Esophagus muscularis mucosa (tissue), 4 donors: Measurements from ENCODE around the gene NAT14. TPM values are rescaled to one million over a fixed set of nuclear protein-coding genes. Genes with fewer than 3 reads are reported as not detected.

Experiments
- DNase-seq: peaks from one replicate; pipeline ENCODE4 v3.0.0-alpha.2; 2017; ENCODE audit errors: extremely low spot score
- H3K27ac ChIP-seq, 4 donors: fragments of 200-600 bp; sonication (generic); replicated peaks in 1 of 4; 1 replicate in 3 of 4; 2 replicates in 1 of 4; pipeline ENCODE4 v1.5.1; 2016 to 2019; ENCODE audit warnings: mild to moderate bottlenecking in 1 of 4
- H3K27me3 ChIP-seq, 4 donors: fragments of 200-600 bp; sonication (generic); one replicate each; pipeline versions ENCODE4 v1.5.1 to v1.6.0; 2016 to 2019
- H3K36me3 ChIP-seq, 4 donors: fragments of 200-600 bp; sonication (generic); one replicate each; pipeline ENCODE4 v1.5.1; 2016 to 2019
- H3K4me1 ChIP-seq, 4 donors: fragments of 200-600 bp; sonication (generic); one replicate each; pipeline ENCODE4 v1.5.1; 2016 to 2019
- H3K4me3 ChIP-seq, 4 donors: fragments of 200-600 bp; sonication (generic); 1 replicate in 2 of 4; 2 replicates in 2 of 4; pipeline ENCODE4 v1.5.1; 2016 to 2019; ENCODE audit warnings: mild to moderate bottlenecking in 4 of 4, moderate library complexity in 1 of 4
- H3K9me3 ChIP-seq, 4 donors: fragments of 200-600 bp; sonication (generic); 1 replicate in 3 of 4; 2 replicates in 1 of 4; pipeline ENCODE4 v1.5.1; 2016 to 2019
- CTCF ChIP-seq, 3 experiments: fragments of 200-600 bp in 2 of 3; fragments of 450-650 bp in 1 of 3; sonication (generic) in 2 of 3; IDR thresholded peaks; one replicate each; pipeline ENCODE4 v1.5.1; 2017 to 2019; ENCODE audit warnings: antibody characterized with exemption in 3 of 3, mild to moderate bottlenecking in 2 of 3, moderate library complexity in 1 of 3
- EP300 ChIP-seq: sonication (generic); formaldehyde crosslinking; IDR thresholded peaks from one replicate; pipeline ENCODE4 v1.6.1; 2017; ENCODE audit warnings: antibody characterized with exemption
- POLR2A ChIP-seq: fragments of 450-650 bp; IDR thresholded peaks from one replicate; pipeline ENCODE4 v1.6.1; 2017; ENCODE audit warnings: antibody characterized with exemption, moderate library complexity, mild to moderate bottlenecking, low read depth
- POLR2AphosphoS5 ChIP-seq, 2 donors: sonication (generic); formaldehyde crosslinking; IDR thresholded peaks; one replicate each; pipeline ENCODE4 v1.6.1; 2017; ENCODE audit warnings: antibody characterized with exemption in 2 of 2
- WGBS: methylation state at CpG from one replicate; pipeline ENCODE4 v1.1.5; 2018; 5-methylcytosine and 5-hydroxymethylcytosine counted together
- intact Hi-C: fragments of 100-400 bp; cut with DNase I; formaldehyde crosslinking; loops from one replicate; pipeline ENCODE4 v1.15.1; 2023
- total RNA-seq, 4 donors: library from RNA; depleted of rRNA; stranded (reverse); fragments of >200 nt; gene quantifications; one replicate each; pipeline versions ENCODE4 v1.1.0 to v1.2.1, GENCODE V29; 2016

Gene NAT14
- total RNA-seq, 4 donors from 2014 or later = 5.8 to 14.2 (median 10.2) TPM

DNA sequence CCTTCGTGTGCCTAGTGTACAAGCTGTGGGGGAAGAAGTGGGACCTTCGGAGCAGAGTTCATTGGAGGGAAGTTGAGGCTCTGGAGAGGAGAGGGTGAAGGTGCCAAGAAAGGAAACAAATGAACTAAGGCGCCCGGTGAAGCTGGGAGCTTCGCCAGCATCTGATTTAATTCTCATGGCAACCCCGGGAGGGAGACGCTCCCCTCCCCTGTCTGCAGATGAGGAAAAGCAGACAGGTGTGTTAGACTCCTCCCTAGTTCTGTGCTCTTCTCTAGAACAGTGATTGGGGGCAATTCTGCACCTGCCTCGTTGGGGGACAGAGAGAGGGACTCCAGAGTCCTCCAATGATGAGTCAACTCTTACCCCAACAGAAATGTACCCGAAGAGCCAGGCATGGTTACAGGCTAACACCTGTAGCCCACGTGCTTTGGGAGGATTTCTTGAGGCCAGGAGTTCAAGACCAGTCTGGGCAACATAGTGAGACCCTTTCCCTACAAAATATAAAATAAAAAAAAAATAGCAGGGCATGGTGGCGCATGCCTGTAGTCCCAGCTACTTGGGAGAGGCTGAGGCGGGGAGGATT, 7.5 kb downstream of the NAT14 start:
- no peak for DNase-seq
- 35% methylated on average over 11 of the region's 12 CpGs for WGBS
- Histone ChIP-seq H3K27ac (peak overlapping the region; percentile 93 to 98 (median 96)), H3K4me3 (no peak overlapping the region), H3K4me1 (peaks cover 26 to 79% (median 71%) of the 10 kb centered on the region in 4 donors), H3K9me3 (no peaks in the 10 kb centered on the region), H3K27me3 (no peaks in the 10 kb centered on the region), H3K36me3 (peaks cover 0 to 4% (median 0%) of the 10 kb centered on the region in 4 donors)
- TF ChIP-seq CTCF (IDR thresholded peaks at IDR 0.05) (no peak), POLR2AphosphoS5 (IDR thresholded peaks at IDR 0.05) (no peak), POLR2A (no peak), EP300 (no peak)
- intact Hi-C loops = no loop called here

DNA sequence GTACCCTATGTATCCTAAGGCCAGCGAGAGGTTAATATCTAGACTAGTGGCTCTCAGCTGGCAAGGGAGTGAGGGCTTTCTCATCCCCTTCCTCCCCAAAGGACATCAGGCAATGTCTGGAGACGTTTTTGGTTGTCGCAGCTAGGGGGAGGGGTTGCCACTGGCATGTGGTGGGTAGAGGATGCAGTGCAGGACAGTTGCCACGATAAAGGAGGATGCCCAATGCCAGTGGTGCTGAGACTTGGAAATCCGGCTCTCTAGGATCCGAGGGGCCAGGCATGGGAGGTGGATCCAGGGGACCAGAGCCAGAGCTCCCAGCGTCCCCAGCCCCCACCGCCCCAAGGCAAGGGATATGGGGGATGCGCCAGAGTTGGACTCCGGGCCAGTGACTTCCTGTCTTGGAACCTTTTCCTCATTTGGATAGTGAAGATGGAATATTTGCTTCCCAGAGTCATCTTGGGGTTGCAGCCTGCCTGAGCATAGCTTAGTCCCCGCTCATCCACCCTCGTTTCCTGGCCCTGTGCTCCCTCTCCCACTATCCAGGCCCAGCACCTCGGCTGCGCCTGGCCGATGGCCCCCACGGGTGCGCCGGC, 8.2 kb downstream of the NAT14 start:
- Histone ChIP-seq H3K27ac (peak overlapping the region; percentile 72 to 98 (median 96)), H3K4me3 (peak overlapping the region; percentile 20 to 50 (median 32)), H3K27me3 (peaks cover 0 to 1% (median 0%) of the 10 kb centered on the region in 4 donors), H3K4me1 (peaks cover 20 to 76% (median 64%) of the 10 kb centered on the region in 4 donors), H3K9me3 (no peaks in the 10 kb centered on the region), H3K36me3 (peaks cover 0 to 4% (median 2%) of the 10 kb centered on the region in 4 donors)
- peak in 1 of 2 donors; percentile 14 for TF ChIP-seq POLR2AphosphoS5 (IDR thresholded peaks at IDR 0.05)
- TF ChIP-seq POLR2A = no peak
- no peak for TF ChIP-seq EP300
- TF ChIP-seq CTCF (IDR thresholded peaks at IDR 0.05) = no peak
- intact Hi-C loops = no loop called here
- 34% methylated on average over 7 of the region's 18 CpGs for WGBS
- DNase-seq = no peak

DNA sequence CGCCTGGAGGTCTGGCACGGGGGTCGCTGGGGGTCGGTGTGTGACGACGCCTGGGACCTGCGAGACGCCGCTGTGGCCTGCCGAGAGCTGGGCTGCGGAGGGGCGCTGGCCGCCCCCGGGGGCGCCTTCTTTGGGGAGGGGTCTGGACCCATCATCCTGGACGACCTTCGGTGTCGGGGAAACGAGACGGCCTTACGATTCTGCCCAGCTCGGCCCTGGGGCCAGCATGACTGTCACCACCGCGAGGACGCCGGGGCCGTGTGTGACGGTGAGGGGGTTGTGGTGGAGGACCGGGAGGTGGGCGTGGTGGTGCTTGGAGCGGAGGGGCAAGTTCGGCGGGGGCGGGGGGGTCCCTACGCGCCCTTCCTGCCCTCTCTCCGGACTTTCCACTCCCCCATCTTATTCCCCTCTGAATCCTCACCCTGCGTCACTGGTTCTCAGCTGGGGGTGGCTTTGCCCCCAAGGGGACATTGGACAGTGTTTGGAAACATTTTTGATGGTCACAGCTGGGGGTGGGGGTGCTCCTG, 8.7 kb downstream of the NAT14 start:
- peak overlapping the region; percentile 20 to 50 (median 32) for H3K4me3 ChIP-seq

DNA sequence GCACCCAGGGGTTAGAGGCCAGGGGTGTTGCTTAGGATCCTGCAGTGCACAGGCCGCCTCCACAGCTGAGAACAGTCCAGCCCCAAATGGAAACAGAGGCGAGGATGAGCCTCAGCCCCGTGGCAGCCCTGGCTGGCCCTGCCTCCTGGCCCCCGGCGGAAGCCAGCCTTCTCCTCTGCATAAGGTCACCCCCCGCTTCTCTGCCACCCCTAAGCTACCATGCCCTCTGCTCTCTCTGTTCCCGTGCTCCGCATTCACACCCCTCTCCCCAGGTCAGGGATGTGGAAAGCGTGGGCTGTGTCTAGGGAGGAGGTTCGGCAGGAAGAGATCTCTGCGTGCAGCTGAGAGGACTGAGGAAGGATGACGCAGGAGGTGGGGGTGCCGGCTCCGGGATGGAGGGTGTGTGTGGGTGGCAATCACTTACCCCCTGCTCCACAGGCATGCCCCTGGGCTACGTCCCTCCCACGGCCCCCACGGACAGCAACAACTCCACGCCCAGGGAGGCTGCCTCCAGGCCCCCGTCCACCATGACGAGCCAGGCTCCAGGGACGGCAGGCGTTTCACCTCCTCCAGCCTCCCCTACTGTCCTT, 9.3 kb downstream of the NAT14 start:
- DNase-seq = no peak
- Histone ChIP-seq H3K27me3 (peaks cover 0 to 3% (median 0%) of the 10 kb centered on the region in 4 donors), H3K9me3 (no peaks in the 10 kb centered on the region), H3K4me3 (peak overlapping the region; percentile 25 to 50 (median 39)), H3K27ac (peak overlapping the region; percentile 72 to 98 (median 96)), H3K4me1 (peaks cover 16 to 76% (median 57%) of the 10 kb centered on the region in 4 donors), H3K36me3 (peaks cover 0 to 7% (median 5%) of the 10 kb centered on the region in 4 donors)
- WGBS = 21% methylated on average over 17 of the region's 22 CpGs
- no peak for TF ChIP-seq POLR2A
- peak; percentile 32 to 64 for TF ChIP-seq POLR2AphosphoS5 (IDR thresholded peaks at IDR 0.05)
- intact Hi-C loops = no loop called here

More for the DNA sequence above, 8.7 kb downstream of the NAT14 start:
- intact Hi-C loops = no loop called here
- H3K36me3 ChIP-seq = peaks cover 0 to 4% (median 2%) of the 10 kb centered on the region in 4 donors
- H3K27ac ChIP-seq = peak overlapping the region; percentile 72 to 98 (median 96)
- H3K27me3 ChIP-seq = peaks cover 0 to 3% (median 0%) of the 10 kb centered on the region in 4 donors
- peaks cover 16 to 76% (median 61%) of the 10 kb centered on the region in 4 donors for H3K4me1 ChIP-seq
- no peak for DNase-seq
- H3K9me3 ChIP-seq = no peaks in the 10 kb centered on the region
- no peak for TF ChIP-seq CTCF (IDR thresholded peaks at IDR 0.05)
- no peak for TF ChIP-seq POLR2AphosphoS5 (IDR thresholded peaks at IDR 0.05)
- TF ChIP-seq POLR2A = no peak
- no peak for TF ChIP-seq EP300
- WGBS = 45% methylated on average over 13 of the region's 38 CpGs
